HG02571 (cell line): ENCODE measurements around the gene PDE8A.

ENCODE experiments used
- ATAC-seq: cut with Tn5 transposase; IDR thresholded peaks from one replicate; pipeline ENCODE4 v1.9.1; 2021; ENCODE audit warnings: mild to moderate bottlenecking, moderate library complexity; ENCODE audit not compliant: unreplicated experiment

PDE8A gene, protein sequence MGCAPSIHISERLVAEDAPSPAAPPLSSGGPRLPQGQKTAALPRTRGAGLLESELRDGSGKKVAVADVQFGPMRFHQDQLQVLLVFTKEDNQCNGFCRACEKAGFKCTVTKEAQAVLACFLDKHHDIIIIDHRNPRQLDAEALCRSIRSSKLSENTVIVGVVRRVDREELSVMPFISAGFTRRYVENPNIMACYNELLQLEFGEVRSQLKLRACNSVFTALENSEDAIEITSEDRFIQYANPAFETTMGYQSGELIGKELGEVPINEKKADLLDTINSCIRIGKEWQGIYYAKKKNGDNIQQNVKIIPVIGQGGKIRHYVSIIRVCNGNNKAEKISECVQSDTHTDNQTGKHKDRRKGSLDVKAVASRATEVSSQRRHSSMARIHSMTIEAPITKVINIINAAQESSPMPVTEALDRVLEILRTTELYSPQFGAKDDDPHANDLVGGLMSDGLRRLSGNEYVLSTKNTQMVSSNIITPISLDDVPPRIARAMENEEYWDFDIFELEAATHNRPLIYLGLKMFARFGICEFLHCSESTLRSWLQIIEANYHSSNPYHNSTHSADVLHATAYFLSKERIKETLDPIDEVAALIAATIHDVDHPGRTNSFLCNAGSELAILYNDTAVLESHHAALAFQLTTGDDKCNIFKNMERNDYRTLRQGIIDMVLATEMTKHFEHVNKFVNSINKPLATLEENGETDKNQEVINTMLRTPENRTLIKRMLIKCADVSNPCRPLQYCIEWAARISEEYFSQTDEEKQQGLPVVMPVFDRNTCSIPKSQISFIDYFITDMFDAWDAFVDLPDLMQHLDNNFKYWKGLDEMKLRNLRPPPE

DNA sequence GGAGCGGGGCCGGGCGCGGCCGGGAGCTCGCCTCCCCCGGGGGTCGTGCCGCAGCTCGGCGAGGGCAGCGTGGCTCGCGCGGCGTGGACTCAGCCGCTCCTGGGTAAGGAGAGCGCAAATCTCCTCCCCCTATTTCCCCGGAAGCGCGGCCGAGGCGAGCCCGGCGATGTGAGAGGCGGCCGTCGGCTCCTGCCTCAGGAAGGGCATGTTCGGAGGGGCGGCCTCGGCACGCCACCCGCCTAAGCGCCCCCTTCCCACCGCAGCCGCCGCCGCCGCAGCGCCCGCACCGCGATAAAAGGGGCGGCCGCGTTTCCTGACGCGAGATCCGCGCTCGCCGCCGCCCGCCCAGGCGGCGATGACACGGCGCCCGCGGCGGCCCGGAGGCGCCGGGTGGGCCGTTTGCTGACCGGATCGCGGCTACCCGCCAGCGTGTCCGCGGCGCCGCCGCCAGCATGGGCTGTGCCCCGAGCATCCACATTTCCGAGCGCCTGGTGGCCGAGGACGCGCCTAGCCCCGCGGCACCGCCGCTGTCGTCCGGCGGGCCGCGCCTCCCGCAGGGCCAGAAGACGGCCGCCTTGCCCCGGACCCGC is at the start of gene PDE8A:
Gene PDE8A, plus strand, starts transcription at position 146 of the 590 bp plus-strand sequence. Its CDS starts 307 bp downstream, at position 453.
- ATAC-seq, result peak; percentile 19

DNA sequence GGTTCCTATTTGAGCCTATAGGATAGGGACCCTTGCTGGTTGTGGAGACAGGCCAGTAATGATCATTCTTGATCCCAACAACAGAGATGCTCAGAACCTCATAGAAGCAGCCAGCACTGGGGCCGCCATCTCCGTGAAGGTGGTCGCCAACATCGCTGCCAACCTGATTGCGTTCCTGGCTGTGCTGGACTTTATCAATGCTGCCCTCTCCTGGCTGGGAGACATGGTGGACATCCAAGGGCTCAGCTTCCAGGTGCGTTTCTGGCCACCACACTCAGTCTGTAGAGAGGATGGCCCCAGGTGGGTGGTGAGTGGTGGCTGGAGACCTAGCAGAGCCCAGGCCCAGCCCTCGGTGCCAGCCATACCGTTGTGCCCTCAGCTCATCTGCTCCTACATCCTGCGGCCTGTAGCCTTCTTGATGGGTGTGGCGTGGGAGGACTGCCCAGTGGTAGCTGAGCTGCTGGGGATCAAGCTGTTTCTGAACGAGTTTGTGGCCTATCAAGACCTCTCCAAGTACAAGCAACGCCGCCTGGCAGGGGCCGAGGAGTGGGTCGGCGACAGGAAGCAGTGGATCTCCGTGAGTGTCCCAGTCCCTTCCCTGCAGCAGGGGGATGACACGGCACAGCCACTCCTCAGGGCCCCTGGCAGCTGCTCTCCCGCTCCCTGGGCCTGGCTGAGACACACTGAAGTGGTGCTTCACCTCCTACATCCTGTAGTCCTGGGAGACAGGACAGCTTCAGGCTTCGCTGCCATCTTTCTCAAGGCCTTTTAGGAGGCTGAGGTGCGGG is 46.5 kb upstream of the PDE8A start:
- ATAC-seq, result no peak

DNA sequence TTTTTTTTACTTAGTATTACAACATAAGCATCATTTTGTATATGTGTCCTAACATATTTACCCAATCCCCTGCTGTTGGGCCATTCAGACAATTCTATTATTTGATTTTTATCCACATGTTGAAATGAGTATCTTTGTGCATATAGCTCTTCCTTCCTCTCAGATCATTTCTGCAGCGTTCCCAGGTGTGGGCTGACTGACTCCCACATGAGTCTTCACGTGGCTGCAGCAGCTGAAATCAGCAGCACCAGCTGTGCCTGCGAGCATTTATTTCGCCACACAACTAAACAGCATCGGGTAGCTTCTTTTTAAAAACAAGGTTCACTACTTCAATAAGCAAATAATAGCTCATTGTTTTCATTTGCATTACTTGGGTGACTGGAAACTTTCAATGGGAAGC is 44.5 kb upstream of the PDE8A start:
- ATAC-seq, result no peak

DNA sequence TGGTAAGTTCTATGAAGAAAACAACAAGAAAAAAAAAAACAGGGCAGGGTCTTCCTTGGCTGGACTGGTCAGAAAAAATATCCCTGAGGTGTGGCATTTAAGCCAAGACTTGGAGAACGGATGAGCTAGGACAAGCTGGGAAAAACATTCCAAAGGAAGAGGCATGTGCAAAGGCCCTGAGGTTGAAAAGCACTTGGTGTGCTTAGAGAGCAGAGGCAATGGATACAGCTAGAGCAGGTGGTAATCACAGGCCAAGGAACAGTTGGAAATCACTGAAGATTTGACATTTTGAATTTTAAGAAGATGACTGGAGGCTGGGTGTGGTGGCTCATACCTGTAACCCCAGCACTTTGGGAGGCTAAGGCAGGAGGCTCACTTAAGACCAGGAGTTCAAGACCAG is 42.9 kb upstream of the PDE8A start:
- no peak for ATAC-seq

DNA sequence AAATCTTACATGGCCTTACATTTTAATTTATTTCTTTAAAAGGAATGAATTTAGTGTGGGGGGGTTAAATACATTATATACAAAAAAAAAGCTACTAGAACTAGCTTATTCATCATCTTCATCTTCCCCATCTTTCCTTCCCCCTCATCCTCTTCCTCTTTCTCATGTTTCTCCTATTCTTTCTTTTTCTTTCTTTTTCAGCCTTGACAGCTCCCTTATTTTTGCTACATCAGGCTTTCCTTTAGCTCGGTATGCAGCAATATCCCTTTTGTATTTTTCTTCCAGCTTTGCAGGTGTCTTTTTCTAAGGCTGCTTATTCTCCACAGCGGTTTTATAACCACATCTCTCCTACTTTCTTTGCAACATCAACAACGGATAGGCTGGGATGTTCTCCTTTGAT is 41.3 kb upstream of the PDE8A start:
- no peak for ATAC-seq

DNA sequence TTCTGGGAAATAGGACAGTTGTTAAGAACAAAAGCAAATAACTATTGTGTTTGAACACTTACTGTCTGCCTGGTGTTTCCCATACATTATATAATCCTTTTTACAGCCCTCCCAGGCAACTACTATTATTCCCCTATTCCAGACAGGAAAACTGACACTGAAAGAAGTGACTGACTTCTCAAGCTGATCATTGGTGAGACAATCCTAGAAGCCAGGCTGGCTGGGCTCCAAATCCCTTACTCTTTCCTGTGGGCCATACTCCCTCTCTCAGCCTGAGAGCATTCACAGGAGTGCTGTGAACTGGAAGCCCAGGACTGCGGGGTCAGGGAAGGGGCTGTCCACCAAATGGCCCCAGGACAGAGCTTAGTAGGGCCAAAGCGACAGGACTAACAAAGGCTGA is 39.2 kb upstream of the PDE8A start:
- no peak for ATAC-seq

DNA sequence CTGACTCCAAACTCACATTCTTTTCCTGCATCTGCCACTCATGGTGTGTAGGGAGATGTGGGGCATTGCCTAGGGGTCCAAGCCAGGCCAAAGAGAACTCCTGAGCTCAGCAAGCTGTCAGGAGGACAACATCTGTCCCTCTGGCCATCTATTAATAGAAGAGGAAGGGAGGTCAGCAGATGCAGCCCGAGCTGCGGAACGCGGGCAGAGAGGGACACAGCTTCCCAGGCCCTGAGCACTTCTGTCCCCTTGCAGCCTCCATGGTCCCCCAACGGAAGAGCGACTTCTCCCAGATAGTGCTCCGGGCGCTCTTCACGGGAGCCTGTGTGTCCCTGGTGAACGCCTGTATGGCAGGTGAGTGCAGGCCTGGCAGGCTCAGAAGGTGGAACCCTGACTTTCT is 37.3 kb upstream of the PDE8A start:
- no peak for ATAC-seq

DNA sequence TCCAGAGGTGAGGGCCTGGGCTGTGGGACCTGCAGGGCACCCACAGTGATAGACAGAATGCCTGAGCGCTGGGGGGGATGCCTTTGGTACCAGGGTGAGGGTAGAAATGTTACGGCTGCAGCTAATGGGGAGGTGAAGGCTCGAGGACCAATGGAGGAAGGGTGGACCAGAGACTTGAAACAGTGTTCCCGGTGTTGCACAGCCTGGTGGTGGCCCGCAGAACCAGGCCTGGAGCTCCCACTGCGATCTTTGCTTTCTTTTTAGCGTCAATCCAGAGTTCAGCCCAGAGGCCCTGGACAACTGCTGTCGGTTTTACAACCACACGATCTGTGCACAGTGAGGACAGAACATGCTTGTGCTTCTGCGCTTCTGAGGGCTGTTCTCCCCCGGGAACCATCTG is 36.8 kb upstream of the PDE8A start:
- no peak for ATAC-seq

DNA sequence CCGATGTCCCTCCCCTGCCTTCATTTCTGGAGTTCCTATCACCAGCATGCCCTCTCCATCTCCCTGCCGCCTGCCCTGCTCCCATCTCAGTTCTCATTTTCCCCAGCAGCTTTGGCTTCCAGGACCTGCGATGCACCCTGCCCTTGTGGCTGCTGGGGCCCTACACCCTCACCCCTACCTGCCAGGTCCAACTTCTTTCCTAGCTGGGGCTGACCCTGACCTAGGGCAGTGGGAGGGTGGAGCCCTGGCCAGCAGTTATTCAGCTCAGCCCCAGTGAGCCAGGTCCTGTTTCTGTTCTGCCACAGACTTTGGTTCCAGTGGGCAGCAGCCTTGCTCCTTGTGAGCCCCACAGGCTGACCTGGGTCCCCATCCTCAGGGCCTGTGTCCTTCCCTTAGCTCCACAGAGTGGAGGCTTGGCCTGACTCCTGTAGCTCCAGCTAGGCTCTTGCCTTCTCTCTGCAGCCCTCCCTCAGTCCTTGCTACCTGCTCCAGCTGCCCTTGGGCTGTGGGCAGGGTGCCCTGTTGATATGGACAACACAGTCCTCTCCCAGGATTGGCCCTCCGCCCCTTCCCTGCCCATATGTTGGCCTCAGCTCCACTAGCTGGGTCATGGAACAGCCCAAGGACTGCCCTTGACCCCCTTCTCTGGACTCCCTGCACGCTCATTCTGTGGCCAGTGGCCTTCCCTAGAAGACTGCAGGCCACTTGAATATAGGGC is 34.7 kb upstream of the PDE8A start:
- no peak for ATAC-seq

DNA sequence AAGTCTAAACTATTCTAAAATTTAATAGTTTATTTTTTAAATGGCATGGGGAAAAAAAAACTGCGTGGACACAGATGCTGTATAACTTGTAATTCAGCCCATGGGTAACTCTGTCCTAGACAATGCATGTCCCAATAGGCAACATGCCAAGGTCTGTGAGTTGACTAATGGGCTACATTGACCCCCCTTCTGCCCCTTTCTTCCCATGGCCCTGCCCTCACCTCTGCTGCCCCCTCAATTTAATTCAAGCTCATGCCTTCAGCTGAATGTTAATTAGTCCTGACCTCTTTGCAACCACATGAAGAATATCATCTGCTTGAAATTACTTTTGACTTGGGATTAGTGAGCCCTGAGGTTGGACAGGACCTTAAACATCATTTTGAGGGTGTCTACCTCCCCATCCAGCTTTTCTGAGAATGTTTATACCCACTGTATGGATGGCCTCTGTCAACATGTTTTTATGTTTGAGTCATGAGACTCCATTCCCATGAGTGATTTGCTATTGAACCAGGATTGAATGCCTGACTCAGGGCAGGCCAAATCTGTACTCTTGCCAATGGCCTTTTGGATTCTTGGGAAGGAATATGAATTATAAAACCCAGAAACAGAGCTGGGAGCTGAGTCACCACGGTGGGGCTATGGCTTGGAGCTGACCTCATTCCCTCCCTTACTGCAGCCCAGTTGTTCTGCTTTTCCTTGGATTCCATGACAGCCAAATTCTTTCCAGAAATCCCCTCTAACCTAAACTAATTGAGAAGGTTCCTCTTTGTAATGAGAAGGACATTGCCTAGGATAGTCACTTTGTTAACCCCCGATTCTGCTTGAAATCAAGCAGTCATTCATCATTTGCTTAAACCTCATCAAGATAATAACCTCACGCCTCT is 33.5 kb upstream of the PDE8A start:
- no peak for ATAC-seq

DNA sequence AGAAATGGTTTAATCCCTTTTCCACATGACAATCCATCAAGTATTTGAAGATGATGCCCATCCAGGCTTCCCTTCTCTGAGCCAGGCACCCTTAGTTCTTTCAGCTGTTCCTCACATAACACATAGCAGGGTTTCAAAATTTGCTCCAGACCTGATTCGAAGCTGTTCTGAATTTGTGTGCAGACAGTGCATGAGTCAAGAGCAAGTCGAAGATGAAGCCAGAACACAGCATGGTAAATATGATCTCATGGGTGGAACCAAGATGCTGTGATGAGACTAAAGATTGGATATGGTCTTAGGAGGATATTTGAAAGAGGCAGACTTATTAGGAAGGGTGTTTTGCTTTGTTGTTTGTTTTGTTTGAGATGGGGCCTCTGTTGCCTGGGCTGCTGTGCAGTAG is 32.6 kb upstream of the PDE8A start:
- no peak for ATAC-seq

DNA sequence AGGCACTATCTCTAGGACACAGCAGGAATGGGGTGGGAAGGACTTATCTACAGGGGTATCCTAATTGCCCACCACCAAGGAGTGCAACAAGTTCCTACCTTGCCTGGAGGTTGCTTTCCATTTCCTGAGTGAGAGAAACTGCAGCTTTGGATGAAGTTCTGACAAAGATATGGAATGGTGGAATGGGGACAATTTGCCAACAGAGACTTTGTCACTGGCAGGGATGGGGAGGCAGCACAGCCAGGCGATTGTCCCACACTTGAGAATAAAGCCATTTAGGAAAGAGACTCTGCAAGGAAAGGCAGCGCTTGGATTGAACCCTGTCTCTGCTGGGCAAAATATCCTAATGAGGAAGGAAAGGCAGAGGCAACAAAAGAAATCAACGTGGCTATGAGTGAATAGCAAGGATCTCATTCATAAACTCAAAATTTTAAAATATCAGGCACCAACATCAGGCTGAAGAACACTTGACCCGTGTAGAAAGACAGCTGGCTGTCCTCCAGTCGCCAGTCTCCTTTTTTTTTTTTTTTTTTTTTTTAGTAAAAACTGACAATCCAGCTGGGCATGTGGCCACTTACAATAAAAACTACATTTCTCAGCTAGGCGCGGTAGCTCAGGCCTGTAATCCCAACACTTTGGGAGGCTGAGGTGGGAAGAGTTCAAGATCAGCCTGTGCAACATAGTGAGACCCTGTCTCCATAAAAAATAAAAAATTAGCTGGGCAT is 31.6 kb upstream of the PDE8A start:
- no peak for ATAC-seq

DNA sequence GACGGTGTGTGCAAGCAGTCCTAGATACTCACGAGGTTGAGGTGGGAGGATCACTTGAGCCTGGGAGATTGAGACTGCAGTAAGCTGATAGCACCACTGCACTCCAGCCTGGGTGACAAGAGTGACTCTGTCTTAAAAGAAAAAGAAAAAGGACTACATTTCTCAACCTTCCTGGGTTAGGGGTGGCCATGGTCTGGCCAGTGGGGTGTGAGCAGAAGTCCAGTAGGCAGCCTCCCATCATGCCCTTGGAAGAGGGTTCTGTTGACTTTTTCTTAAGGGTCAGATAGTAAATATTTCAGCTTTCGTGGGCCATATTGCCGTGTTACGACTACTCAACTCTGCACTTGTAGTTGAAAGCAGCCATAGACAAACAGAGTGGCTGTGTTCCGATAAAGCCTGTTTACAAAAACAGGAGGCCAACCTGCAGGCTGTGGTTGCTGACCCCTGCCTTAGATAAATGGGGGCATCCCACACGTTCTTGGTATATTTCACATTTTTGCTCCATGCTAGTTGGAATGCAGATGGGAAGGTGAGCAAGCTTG is 31.0 kb upstream of the PDE8A start:
- ATAC-seq, result no peak

DNA sequence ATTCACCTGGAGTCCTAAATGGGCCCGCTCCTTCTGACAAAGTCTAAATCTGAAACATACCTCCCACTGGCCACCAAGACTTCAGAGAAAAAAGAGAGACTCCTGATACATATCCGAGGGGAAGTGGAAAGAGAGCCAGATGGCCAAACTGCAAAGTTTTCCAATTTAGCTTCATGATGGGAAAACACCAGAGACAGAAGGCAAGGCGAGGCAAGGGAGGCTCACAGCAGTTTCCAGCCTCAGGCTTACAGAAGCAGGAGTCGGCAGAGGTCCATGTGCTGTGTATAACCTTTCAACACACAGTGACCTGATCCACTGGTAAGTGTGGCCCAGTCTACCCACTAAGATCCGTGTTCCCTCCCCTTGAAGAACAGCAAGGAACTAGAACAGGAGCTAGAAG is 29.9 kb upstream of the PDE8A start:
- no peak for ATAC-seq

DNA sequence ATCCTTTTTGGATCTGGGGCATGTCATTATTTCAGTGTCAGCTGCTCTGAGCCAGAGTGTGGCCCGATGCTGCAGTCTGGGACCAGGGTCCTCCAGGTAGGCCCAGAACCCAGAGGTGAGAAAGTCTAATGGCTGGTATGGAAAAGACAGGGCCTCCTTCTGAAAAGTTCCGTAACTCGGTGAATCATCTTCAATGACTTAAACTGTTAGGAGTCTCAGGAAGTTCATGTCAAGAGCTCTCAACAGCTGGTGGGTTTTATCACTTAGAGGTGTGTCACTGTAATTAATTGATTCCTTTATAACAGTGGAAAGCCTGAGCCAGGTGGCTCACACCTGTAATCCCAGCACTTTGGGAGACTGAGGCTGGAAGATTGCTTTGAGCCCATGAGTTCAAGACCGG is 28.5 kb upstream of the PDE8A start:
- no peak for ATAC-seq

DNA sequence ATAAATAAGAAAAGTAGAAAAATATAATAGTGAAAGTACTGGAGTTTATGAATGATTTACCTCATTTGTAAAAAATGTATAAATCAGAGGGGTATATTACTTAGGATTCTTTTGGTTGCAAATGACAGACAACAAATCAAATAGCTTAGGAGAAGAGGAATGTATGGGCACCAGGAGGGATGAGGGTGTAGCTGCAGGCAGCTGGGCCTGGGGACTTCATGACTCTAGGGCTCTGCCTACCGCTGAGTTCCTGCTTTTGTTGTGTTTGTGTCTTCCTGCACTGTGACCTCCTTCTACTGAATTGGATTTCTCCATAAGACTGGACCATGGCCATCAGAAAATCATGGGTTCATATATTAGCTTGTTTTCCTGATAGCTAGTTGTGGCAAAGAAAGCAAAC is 27.9 kb upstream of the PDE8A start:
- ATAC-seq, result no peak

DNA sequence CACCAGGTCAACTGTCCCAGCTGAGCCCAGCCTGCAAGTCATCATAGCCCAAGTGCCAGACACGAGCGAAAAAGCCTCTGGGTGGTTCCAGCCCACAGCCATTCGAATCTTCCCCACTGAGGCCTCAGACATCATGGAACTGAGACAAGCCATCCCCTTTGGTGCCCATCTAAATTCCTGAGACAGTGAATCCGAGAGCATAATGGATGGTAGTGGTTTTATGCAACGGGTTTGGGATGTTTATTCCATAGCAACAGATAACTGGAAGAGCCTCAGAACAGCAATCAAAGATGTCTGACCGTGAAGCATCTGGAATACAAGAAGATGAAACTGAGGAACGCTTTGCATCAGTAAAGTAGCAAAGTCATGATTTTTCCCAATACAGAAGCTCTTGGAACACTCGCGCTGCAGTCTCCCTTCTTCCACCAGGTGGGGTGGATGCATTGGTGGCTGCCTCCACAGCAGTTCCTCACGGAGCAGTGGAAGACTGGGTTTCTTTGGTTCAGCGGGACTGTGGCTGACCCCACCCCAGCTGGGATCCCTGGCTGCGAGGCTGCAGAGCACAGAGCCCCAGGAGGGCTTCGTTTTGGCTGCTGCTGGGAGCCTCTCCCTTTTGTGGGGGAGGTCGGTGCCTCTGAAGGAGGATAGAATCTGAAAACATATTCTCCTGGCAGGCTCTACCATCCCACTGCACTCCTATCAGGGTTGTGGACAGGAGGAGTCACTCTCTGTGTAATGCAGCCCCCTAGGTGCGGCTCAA is 26.4 kb upstream of the PDE8A start:
- ATAC-seq, result no peak

DNA sequence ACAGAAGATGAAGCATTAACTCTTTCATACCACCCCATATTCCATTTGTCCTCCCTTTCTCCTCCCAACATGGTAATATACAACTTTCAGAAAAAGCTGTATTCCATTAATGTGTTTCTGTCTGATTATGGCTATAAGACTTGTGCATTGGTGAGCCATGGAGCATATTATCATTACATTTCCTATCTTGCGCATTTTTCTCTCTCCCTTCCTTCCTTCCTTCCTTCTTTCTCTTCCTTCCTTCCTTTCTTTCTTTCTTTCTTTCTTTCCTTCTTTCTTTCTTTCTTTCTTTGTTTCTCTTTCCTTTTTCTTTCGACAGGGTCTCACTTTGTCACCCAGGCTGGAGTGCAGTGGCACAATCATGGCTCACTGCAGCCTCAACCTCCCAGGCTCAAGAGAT is 25.5 kb upstream of the PDE8A start:
- no peak for ATAC-seq
